ENCODE measurements around the gene ADAM15.

DNA sequence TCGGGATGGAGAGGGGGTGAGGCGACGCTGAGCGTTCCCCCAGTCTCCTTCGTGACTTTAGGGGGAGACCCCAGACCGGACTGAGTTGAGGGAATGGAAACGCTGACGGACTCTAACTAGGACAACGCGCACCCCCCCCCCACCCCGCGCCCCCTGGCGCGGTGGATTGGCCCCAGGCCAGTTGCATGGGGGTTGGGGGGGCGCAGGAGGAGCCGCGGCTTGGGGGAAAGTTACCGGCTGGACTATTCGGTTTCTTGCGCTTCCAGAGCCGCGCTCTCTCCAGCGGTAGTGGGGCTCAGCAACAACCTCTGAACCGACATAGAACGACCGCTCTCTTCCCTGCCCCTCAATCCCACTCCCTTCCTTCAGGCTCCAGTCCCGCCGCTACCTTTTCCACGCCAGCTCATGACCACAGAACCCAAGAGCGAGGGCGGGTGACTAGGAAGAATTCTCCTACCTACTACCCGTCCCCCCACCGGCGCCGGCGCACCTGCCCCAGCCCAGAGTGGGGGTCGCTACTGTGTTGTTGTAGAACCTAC, 47.8 kb upstream of the ADAM15 start:
- TF ChIP-seq, protein P1, sequence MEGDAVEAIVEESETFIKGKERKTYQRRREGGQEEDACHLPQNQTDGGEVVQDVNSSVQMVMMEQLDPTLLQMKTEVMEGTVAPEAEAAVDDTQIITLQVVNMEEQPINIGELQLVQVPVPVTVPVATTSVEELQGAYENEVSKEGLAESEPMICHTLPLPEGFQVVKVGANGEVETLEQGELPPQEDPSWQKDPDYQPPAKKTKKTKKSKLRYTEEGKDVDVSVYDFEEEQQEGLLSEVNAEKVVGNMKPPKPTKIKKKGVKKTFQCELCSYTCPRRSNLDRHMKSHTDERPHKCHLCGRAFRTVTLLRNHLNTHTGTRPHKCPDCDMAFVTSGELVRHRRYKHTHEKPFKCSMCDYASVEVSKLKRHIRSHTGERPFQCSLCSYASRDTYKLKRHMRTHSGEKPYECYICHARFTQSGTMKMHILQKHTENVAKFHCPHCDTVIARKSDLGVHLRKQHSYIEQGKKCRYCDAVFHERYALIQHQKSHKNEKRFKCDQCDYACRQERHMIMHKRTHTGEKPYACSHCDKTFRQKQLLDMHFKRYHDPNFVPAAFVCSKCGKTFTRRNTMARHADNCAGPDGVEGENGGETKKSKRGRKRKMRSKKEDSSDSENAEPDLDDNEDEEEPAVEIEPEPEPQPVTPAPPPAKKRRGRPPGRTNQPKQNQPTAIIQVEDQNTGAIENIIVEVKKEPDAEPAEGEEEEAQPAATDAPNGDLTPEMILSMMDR (IDR thresholded peaks at IDR 0.05), result no peak
- no peak for TF ChIP-seq POLR2A (IDR thresholded peaks at IDR 0.05; ENCODE audit: low read depth)
- TF ChIP-seq POLR2AphosphoS5 (IDR thresholded peaks at IDR 0.05), result no peak
- no peak for TF ChIP-seq EP300 (IDR thresholded peaks at IDR 0.05)

All from esophagus muscularis mucosa (tissue), 4 donors.